Liver (tissue), 3 donors: ENCODE results near the gene PVALEF.

Source experiments
- CTCF ChIP-seq: fragments of 150-350 bp; IDR thresholded peaks from 2 replicates; pipeline ENCODE4 v1.5.1; 2017; ENCODE audit warnings: improper control_type of control experiment, low read depth, low read length; ENCODE audit not compliant: missing input control
- EGR1 ChIP-seq, 2 donors: IDR thresholded peaks; 2 replicates each; pipeline ENCODE4 v1.6.1; 2016 to 2018; ENCODE audit warnings: antibody characterized with exemption in 2 of 2, low read depth in 2 of 2
- GABPA ChIP-seq, 2 donors: IDR thresholded peaks in 1 of 2; conservative IDR thresholded peaks in 1 of 2; 2 replicates each; pipeline ENCODE4 v1.6.1; 2016; ENCODE audit warnings: antibody characterized with exemption in 2 of 2, mild to moderate bottlenecking in 1 of 2, moderate library complexity in 1 of 2
- MAX ChIP-seq: IDR thresholded peaks from 2 replicates; pipeline ENCODE4 v1.6.1; 2016; ENCODE audit warnings: antibody characterized with exemption
- SP1 ChIP-seq: IDR thresholded peaks from 2 replicates; pipeline ENCODE4 v1.6.1; 2018; ENCODE audit warnings: antibody characterized with exemption, mild to moderate bottlenecking
- donor health status: healthy.
- donor health status: healthy.

GRCh38 chr17:81126281-81127132 is 38.8 kb upstream of the PVALEF start:
- TF ChIP-seq CTCF (no peak), GABPA (IDR thresholded peaks at IDR 0.05 in 1 of 2, conservative IDR thresholded peaks at IDR 0.05 in 1 of 2) (no peak), EGR1 (IDR thresholded peaks at IDR 0.05; ENCODE audit: low read depth in 2 of 2) (no peak), SP1 (no peak), MAX (no peak)
